ENCODE measurements around the gene PRKCH. TPM values are rescaled to one million over a fixed set of nuclear protein-coding genes. Genes with fewer than 3 reads are reported as not detected.
A peak's percentile ranks its signal among the peaks of the same experiment; 100 is the strongest.

PRKCH gene
- total RNA-seq, 1 donor from 2014 or later = 20.2 TPM

- H3K4me1 ChIP-seq = peaks cover 22 to 26% of the 10 kb centered on the region in 2 donors
- peak overlapping the region; percentile 85 to 86 for H3K27ac ChIP-seq
- no peak for TF ChIP-seq CTCF (IDR thresholded peaks at IDR 0.05)
- H3K4me3 ChIP-seq = no peak overlapping the region
- peak; percentile 39 to 91 for DNase-seq (ENCODE audit: low spot score in 2 of 2)
- no peaks in the 10 kb centered on the region for H3K36me3 ChIP-seq
- intact Hi-C loops (cut with DNase I) = loop anchor here (2.0 to 10.0 kb wide), 5 partner anchors 23 to 301 kb away; partner anchors contain the start of gene TMEM30B
- no peaks in the 10 kb centered on the region for H3K9me3 ChIP-seq
- no peaks in the 10 kb centered on the region for H3K27me3 ChIP-seq
These were observed 264.5 kb downstream of the PRKCH start for GRCh38 chr14:61585598-61586543.

GRCh38 chr14:61586544-61587055 lies 265.2 kb downstream of the PRKCH start:
- intact Hi-C loops (cut with DNase I) = loop anchor here (2.0 to 10.0 kb wide), 4 partner anchors 39 to 302 kb away; partner anchors contain the start of gene TMEM30B
- H3K9me3 ChIP-seq = no peaks in the 10 kb centered on the region
- TF ChIP-seq CTCF (IDR thresholded peaks at IDR 0.05) = no peak
- peak overlapping the region; percentile 85 to 86 for H3K27ac ChIP-seq
- H3K27me3 ChIP-seq = no peaks in the 10 kb centered on the region
- H3K36me3 ChIP-seq = no peaks in the 10 kb centered on the region
- H3K4me1 ChIP-seq = peaks cover 22 to 26% of the 10 kb centered on the region in 2 donors
- no peak overlapping the region for H3K4me3 ChIP-seq
- no peak for DNase-seq (ENCODE audit: low spot score in 2 of 2)

- no peak for DNase-seq (ENCODE audit: low spot score in 2 of 2)
- no peak for TF ChIP-seq CTCF (IDR thresholded peaks at IDR 0.05)
- peaks cover 22 to 26% of the 10 kb centered on the region in 2 donors for H3K4me1 ChIP-seq
- H3K9me3 ChIP-seq = no peaks in the 10 kb centered on the region
- H3K36me3 ChIP-seq = no peaks in the 10 kb centered on the region
- intact Hi-C loops (cut with DNase I) = loop anchor here (2.0 to 10.0 kb wide), 4 partner anchors 40 to 302 kb away; partner anchors contain the start of gene TMEM30B
- no peak overlapping the region for H3K4me3 ChIP-seq
- H3K27me3 ChIP-seq = no peaks in the 10 kb centered on the region
- H3K27ac ChIP-seq = peak overlapping the region; percentile 85 to 86
These were observed 265.8 kb downstream of the PRKCH start for GRCh38 chr14:61587081-61587713.

- DNase-seq (ENCODE audit: low spot score in 2 of 2) = no peak
- intact Hi-C loops (cut with DNase I) = loop anchor here (2.0 to 10.0 kb wide), 4 partner anchors 41 to 304 kb away; partner anchors contain the start of genes HIF1A and TMEM30B
These were observed 267.1 kb downstream of the PRKCH start for GRCh38 chr14:61588419-61588901.

More at GRCh38 chr14:61588419-61588901, 267.1 kb downstream of the PRKCH start:
- Histone ChIP-seq H3K27me3 (no peaks in the 10 kb centered on the region), H3K9me3 (no peaks in the 10 kb centered on the region), H3K27ac (peak overlapping the region; percentile 85 to 86), H3K4me3 (no peak overlapping the region), H3K4me1 (peaks cover 22 to 26% of the 10 kb centered on the region in 2 donors), H3K36me3 (no peaks in the 10 kb centered on the region)
- no peak for TF ChIP-seq CTCF (IDR thresholded peaks at IDR 0.05)

All from ascending aorta (tissue), 2 donors.